Endothelial cell of umbilical vein (primary cell): ENCODE measurements around the gene ACER2.

Source experiments
- CTCF ChIP-seq, 2 donors: IDR thresholded peaks; 1 replicate in 1 of 2; 2 replicates in 1 of 2; pipeline ENCODE4 v1.5.1; 2011; ENCODE audit warnings: low read length in 2 of 2, mild to moderate bottlenecking in 2 of 2, moderate library complexity in 2 of 2, control low read depth in 1 of 2, inconsistent platforms in 1 of 2, low read depth in 1 of 2; ENCODE audit not compliant: insufficient read depth in 1 of 2; ENCODE audit errors: extremely low read depth in 1 of 2
- EZH2 ChIP-seq: IDR thresholded peaks from 2 replicates; pipeline ENCODE4 v1.6.1; 2012; ENCODE audit warnings: borderline replicate concordance, low read depth, mild to moderate bottlenecking, moderate library complexity, low read length, inconsistent platforms; ENCODE audit not compliant: severe bottlenecking
- JUN ChIP-seq: IDR thresholded peaks from 2 replicates; pipeline ENCODE4 v1.6.1; 2011; ENCODE audit warnings: borderline replicate concordance, low read depth; ENCODE audit not compliant: insufficient read length, insufficient read depth
- MYC ChIP-seq: IDR thresholded peaks from one replicate; pipeline ENCODE4 v1.6.1; 2011; ENCODE audit warnings: mild to moderate bottlenecking, low read depth, low read length
- POLR2A ChIP-seq: IDR thresholded peaks from 2 replicates; pipeline ENCODE4 v1.6.1; 2012; ENCODE audit warnings: low read depth, mild to moderate bottlenecking, control low read depth, low read length
- POLR2AphosphoS5 ChIP-seq: IDR thresholded peaks from 2 replicates; pipeline ENCODE4 v1.6.1; 2012; ENCODE audit warnings: low read depth, mild to moderate bottlenecking, control low read depth, low read length, moderate library complexity; ENCODE audit not compliant: insufficient read depth

GRCh38 chr9:19442240-19442639, 33.4 kb downstream of the ACER2 start:
- TF ChIP-seq CTCF (IDR thresholded peaks at IDR 0.05; ENCODE audit: extremely low read depth in 1 of 2, insufficient read depth in 1 of 2, low read depth in 1 of 2, low read length in 2 of 2) = no peak
- TF ChIP-seq POLR2A = no peak
- no peak for TF ChIP-seq POLR2AphosphoS5
- TF ChIP-seq JUN = no peak
- TF ChIP-seq EZH2 = no peak
- TF ChIP-seq MYC = no peak
